SH-SY5Y (cell line): ENCODE measurements around the gene GALC.

ENCODE experiments used
- GATA2 ChIP-seq: IDR thresholded peaks from 2 replicates; pipeline ENCODE4 v1.6.1; 2011; ENCODE audit warnings: mild to moderate bottlenecking, low read depth, low read length
- GATA3 ChIP-seq: IDR thresholded peaks from 2 replicates; pipeline ENCODE4 v1.6.1; 2011; ENCODE audit warnings: low read depth, mild to moderate bottlenecking, low read length, moderate library complexity

GRCh38 chr14:87935886-87936285, 57.1 kb downstream of the GALC start:
- no peak for TF ChIP-seq GATA3
- TF ChIP-seq GATA2: no peak
